Left colon (tissue), 2 donors: ENCODE measurements around the gene FCHO1. TPM values are rescaled to one million over a fixed set of nuclear protein-coding genes. Genes with fewer than 3 reads are reported as not detected.
A peak's percentile ranks its signal among the peaks of the same experiment; 100 is the strongest.
"Not testable (repeated sequence)": the region's sequence is repeated elsewhere in the genome, so short reads cannot be mapped to it uniquely, and the experiment has no call there.

Source experiments
- ATAC-seq: fragments of 200-7000 bp; cut with Tn5 transposase; one replicate; pipeline ENCODE4 v1.9.1; 2020; ENCODE audit warnings: mild to moderate bottlenecking, moderate library complexity
- DNase-seq, 2 donors: peaks; one replicate each; pipeline ENCODE4 v3.0.0-alpha.2; 2020
- intact Hi-C, 2 donors: fragments of 100-400 bp; cut with DNase I in 1 of 2; cut with micrococcal nuclease in 1 of 2; formaldehyde crosslinking; loops; one replicate each; pipeline versions ENCODE4 v1.11.2 to v1.14.0; 2022; cut with DNase I, micrococcal nuclease
- total RNA-seq, 2 donors: library from RNA; stranded (reverse); fragmentation: NEBNext Ultra II Directional; extraction: Animal tissue kit (Norgen Biotek cat#: 25700); gene quantifications; one replicate each; pipeline ENCODE4 v1.2.1, GENCODE V29; 2021
- donor health status: DM: no; HTN: no; CAD: no.
- donor health status: DM: yes; HTN: yes; CAD: no.

The FCHO1 gene
- total RNA-seq, 2 donors from 2014 or later: 3.0 to 3.1 TPM

GRCh38 chr19:17757125-17757524 is 5.8 kb downstream of the FCHO1 start:
- intact Hi-C loops: no loop called here
- DNase-seq: peak; percentile 54 to 57
- peak; percentile 77 for ATAC-seq

DNA sequence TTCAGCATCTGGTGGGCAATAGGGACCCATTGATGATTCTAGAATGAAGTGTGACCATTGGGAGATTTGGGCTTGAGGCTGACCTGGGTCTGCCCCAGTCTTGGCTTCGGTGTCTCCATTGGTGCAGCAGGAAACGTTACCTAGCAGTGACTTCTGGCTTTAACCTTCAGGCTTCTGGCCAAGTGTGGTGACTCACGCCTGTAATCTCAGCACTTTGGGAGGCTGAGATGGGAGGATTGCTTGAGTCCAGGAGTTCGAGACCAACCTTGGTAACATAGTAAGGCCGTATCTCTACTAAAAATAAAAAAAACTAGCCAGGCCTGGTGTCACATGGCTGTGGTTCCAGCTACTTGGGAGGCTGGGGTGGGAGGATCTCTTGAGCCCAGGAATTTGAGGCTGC is 7.2 kb downstream of the FCHO1 start:
- intact Hi-C loops: no loop called here
- no peak for DNase-seq

DNA sequence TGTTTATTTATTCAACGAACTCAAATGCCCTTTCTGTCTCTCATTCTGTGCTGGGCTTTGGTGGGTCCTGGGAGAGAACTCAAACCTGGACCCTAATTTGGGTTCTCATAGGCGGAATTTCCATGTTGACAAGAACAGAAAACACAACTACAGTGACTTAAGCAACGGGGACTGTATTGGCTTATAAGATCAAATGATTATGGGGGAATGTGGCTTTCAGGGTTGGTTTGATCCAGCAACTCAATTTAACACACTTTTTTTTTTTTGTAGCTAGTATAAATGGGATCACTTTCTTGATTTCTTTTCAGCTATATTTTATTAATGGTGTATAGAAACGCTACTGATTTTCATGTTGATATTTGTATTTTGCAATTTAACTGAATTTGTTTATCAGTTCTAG is 9.9 kb downstream of the FCHO1 start:
- no peak for DNase-seq
- intact Hi-C loops: loop anchor here in 1 of 2 donors (10.0 kb wide), 1 partner anchor 56 kb away; no protein-coding TSS in a partner anchor
- ATAC-seq: no peak

More for the DNA sequence above, 7.2 kb downstream of the FCHO1 start:
- ATAC-seq: no peak

DNA sequence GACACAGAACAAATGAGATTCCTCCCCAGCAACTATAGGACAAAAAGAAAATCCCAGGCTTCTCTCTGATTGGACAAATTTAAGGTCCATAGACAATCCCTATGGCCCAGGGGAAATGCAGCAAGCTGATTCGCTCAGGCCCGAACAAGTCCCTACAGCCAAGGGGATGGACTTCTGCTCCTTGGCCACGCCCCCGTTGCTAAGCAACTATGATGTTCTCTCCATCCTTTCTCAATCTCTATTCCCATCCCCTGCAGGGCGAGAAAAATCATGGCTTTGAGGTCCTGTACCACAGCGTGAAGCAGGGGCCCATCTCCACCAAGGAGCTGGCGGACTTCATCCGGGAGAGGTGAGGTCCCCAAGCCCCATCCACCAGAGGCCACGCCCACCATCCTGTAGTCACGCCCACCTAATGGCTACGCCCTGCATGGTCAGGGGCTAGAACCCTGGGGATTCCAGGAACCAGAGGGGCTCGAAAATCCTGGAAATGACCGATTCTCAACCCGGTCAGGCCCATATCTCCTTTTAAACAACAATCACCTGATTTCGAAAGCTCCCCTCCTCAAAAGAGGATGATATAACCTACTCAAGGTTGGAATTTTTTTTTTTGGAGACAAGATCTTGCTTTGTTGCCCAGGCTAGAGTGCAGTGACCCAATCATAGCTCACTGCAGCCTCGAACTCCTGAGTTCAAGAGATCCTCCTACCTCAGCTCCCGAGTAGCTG is 11.4 kb downstream of the FCHO1 start:
- DNase-seq: peak in 1 of 2 donors; percentile 53
- intact Hi-C loops: loop anchor here in 1 of 2 donors (10.0 kb wide), 1 partner anchor 58 kb away; no protein-coding TSS in a partner anchor
- ATAC-seq: no peak

DNA sequence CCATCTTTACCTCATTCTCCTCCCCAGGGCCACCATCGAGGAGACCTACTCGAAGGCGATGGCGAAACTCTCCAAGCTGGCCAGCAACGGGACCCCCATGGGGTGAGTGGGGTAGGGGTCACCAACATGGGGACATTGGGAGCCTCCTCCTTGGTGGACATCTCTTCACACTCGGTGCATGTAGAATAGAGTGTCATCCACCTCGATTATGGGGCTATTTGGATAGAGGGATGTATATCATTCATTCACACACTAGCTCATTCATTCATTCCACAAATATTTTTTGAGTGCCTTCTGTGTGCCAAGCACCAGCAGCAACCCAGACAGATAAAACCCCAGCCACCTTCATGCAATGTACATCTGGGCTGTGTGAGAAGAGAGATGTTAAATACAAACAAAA is 13.1 kb downstream of the FCHO1 start:
- DNase-seq (no peak), ATAC-seq (no peak)
- intact Hi-C loops: loop anchor here in 1 of 2 donors (10.0 kb wide), 1 partner anchor 60 kb away; no protein-coding TSS in a partner anchor

DNA sequence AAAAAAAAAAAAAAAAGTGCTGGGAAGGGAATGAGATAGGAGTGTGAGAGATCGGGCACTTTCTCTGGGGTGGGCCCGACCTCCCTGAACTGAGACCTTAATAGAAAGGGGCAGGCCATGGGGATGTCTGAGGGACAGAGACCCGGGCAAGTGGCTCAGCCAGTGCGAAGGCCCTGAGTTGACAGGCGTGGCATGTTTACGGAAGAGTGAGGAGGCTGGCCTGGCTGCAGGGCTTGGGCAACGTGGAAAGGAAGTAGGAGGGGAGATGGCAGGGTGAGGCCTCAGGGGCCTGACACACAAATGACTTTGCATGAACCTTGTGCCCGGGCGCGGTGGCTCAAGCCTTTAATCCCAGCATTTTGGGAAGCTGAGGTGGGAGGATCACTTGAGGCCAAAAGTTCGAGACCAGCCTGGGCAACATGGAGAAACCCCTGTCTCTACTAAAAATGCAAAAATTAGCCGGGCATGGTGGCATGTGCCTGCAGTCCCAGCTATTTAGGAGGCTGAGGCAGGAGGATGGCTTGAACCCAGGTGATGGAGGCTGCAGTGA is 13.9 kb downstream of the FCHO1 start:
- DNase-seq (peak; percentile 82 to 92), ATAC-seq (peak; percentile 88)
- intact Hi-C loops: loop anchor here in 1 of 2 donors (10.0 kb wide), 1 partner anchor 60 kb away; no protein-coding TSS in a partner anchor

- intact Hi-C loops: loop anchor here in 1 of 2 donors (10.0 kb wide), 1 partner anchor 62 kb away; no protein-coding TSS in a partner anchor
- DNase-seq: peak; percentile 97 to 98
- peak; percentile 89 for ATAC-seq
Observed at GRCh38 chr19:17766543-17767131, 15.4 kb downstream of the FCHO1 start.

DNA sequence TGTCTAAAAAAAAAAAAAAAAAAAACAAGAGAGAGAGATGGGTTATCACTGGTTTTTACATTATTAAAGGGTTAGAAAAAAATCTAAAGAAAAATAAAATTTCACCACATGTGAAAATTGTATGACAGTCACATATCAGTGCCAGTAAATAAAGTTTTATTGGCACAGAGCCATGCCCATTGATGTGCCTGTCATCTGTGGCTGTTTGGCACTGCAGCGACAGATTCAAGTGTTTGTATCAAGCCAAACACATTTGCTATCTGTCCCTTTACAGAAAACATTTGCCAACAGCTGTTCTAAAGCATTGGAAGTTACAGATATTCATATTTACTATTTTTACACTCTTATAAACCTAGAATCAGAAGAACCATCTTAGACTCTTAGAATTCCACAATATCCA is 16.3 kb downstream of the FCHO1 start:
- ATAC-seq (no peak), DNase-seq (no peak)
- intact Hi-C loops: loop anchor here in 1 of 2 donors (10.0 kb wide), 1 partner anchor 63 kb away; no protein-coding TSS in a partner anchor

GRCh38 chr19:17770613-17771012 is 19.3 kb downstream of the FCHO1 start:
- ATAC-seq (no peak), DNase-seq (no peak)
- intact Hi-C loops: no loop called here

DNA sequence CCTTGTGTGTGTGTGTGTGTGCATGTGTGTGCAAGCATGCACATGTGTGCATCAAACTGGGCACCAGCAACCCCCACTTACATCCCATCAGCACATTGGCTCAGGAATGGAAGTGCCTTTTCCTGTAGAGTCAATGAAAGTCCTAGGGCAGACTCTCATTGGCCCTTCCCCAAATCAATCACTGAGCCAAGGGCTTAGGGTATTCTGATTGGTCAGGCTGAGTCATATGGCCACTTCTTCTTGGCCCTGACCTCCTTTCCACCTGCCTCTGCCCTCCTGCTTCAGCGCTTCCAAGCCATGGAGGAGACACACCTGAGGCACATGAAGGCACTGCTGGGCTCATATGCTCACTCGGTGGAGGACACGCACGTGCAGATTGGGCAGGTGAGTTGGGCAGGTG is 20.9 kb downstream of the FCHO1 start:
- ATAC-seq (no peak), DNase-seq (no peak)
- intact Hi-C loops: no loop called here

DNA sequence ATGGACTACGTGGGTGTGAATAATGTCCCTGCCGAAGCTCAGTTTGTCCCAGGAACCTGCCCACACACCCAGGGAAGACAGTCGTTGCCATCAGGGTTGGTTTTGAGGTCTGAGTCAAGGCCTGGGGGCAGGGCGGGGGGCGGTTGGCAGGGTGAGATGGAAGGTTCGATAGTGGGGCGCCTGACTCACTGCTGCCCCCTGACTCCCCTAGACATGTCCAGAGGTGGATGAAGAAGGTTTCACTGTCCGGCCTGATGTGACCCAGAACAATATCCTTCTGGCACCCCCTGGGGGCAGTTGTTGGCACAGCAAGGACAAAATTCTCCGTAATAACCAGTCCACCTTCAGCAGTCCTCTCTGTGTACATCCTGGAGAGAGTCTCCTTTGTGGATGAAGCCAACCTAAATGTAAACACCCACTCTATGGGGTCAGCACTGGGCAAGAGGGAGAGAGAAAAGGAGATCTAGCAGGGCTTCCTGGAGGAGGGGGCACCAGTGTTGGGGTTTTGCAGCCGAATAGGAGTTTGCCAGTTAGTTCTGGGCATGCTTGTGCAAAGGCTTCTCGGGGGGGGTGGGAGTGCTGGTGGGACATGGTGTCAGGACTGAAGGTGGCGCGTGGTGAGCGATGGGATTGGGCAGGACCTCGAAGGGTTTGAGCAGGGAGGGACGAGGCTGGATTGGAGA is 24.1 kb downstream of the FCHO1 start:
- DNase-seq (peak in 1 of 2 donors; percentile 51), ATAC-seq (no peak)
- intact Hi-C loops: no loop called here

DNA sequence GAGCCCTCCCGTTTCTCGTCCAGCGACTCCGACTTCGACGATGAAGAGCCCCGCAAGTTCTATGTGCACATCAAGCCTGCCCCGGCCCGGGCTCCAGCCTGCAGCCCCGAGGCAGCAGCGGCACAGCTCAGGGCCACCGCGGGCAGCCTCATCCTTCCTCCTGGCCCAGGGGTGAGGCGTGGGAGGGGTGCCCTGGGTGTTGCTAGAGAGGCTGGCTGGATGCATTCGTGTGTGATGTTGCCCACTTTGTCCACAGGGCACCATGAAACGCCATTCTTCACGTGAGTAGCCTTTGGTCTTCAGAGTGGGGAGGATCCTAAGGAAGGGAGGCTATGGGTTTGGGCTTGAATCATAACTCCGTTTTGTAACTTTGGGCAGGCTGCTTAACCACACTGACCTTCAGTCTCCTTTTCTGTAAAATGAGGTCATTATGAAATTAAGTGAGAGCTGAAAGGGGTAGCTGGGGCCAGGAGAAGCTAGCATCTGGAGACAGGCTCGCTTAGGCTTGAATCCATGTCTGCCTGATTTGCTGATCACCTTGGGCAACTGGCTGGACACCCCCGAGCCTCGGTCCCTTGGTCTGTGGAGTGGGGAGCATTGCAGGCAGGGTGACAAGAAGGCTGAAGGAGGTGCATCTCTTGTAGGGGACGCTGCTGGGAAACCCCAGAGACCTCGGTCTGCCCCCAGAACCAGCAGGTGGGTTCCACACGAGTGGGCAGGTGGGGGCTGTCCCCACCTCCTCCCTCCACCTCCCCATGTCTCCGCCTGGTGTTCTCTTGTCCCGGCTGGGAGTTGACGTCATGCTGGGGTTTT is 24.9 kb downstream of the FCHO1 start:
- ATAC-seq (no peak), DNase-seq (no peak)
- intact Hi-C loops: no loop called here

GRCh38 chr19:17777840-17778239 is 26.6 kb downstream of the FCHO1 start:
- ATAC-seq, DNase-seq, intact Hi-C loops: not testable (repeated sequence)

GRCh38 chr19:17778251-17778967 is 27.1 kb downstream of the FCHO1 start:
- peak; percentile 92 for ATAC-seq
- DNase-seq: peak; percentile 84 to 88
- intact Hi-C loops: no loop called here

- DNase-seq: peak; percentile 43 to 80
- peak; percentile 30 for ATAC-seq
- intact Hi-C loops: no loop called here
Observed at GRCh38 chr19:17778968-17779929, 28.0 kb downstream of the FCHO1 start.

GRCh38 chr19:17780781-17781180 is 29.5 kb downstream of the FCHO1 start:
- ATAC-seq: no peak
- no peak for DNase-seq
- intact Hi-C loops: no loop called here

- ATAC-seq, intact Hi-C loops, DNase-seq: not testable (repeated sequence)
Observed at GRCh38 chr19:17783721-17784120, 32.4 kb downstream of the FCHO1 start.
